PC-3 (cell line): ENCODE results near the gene NPAS2.

Source experiments
- EZH2 ChIP-seq: fragments of 300-600 bp; sonication (generic); IDR thresholded peaks from one replicate; pipeline ENCODE4 v1.6.1; 2017; ENCODE audit warnings: antibody characterized with exemption, mild to moderate bottlenecking, low read length; ENCODE audit not compliant: unreplicated experiment
- TF ChIP-seq, protein P1 (sequence below): fragments of 300-600 bp; sonication (generic); conservative IDR thresholded peaks from 2 replicates; pipeline ENCODE4 v1.5.1; 2017; ENCODE audit warnings: antibody characterized with exemption, low read depth, mild to moderate bottlenecking, low read length

DNA sequence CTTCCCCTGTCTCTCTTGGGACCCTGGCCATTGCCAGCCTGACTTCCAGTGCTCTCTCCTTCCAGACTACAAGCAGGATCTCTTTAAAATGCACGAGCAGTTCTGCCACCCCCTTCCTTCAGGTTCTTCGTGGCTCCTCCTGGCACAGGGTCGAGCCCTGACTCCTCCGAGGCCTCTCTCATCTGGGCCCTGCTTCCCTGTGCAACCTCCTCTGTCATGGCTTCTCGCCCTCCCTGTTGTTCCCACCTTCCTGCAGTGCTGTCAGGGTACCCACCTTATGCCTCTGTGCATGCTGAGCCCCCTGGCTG is 125.4 kb downstream of the NPAS2 start:
- TF ChIP-seq, protein P1, sequence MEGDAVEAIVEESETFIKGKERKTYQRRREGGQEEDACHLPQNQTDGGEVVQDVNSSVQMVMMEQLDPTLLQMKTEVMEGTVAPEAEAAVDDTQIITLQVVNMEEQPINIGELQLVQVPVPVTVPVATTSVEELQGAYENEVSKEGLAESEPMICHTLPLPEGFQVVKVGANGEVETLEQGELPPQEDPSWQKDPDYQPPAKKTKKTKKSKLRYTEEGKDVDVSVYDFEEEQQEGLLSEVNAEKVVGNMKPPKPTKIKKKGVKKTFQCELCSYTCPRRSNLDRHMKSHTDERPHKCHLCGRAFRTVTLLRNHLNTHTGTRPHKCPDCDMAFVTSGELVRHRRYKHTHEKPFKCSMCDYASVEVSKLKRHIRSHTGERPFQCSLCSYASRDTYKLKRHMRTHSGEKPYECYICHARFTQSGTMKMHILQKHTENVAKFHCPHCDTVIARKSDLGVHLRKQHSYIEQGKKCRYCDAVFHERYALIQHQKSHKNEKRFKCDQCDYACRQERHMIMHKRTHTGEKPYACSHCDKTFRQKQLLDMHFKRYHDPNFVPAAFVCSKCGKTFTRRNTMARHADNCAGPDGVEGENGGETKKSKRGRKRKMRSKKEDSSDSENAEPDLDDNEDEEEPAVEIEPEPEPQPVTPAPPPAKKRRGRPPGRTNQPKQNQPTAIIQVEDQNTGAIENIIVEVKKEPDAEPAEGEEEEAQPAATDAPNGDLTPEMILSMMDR = no peak
- no peak for TF ChIP-seq EZH2
